Measurements from ENCODE around the gene ARHGEF7.

DNA sequence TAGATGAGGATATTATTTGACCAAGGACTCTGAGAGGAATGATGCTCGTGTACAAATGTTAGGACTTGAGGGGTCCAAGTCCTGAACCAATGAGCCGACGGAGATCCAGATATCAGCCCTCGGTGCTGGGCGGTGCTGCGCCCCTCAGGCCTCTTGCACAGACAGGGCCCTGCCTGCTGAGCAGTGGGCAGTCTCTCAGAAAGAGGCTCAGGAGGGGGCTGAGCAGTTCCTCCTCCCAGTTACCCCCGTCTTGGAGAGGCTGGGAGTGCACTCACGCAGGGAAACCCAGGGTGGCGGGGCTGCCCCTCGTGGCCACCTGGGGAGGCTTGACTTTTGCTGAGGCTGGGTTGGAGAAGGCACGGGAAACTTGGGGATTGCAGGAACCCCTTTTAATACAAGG is 223.7 kb downstream of the ARHGEF7 start:
- no peak for TF ChIP-seq CTCF (conservative IDR thresholded peaks at IDR 0.05; ENCODE audit: low read length)
- TF ChIP-seq EZH2phosphoT487 (IDR thresholded peaks at IDR 0.05; ENCODE audit: borderline replicate concordance) = no peak
